ENCODE results near the gene PRAC2.

DNA sequence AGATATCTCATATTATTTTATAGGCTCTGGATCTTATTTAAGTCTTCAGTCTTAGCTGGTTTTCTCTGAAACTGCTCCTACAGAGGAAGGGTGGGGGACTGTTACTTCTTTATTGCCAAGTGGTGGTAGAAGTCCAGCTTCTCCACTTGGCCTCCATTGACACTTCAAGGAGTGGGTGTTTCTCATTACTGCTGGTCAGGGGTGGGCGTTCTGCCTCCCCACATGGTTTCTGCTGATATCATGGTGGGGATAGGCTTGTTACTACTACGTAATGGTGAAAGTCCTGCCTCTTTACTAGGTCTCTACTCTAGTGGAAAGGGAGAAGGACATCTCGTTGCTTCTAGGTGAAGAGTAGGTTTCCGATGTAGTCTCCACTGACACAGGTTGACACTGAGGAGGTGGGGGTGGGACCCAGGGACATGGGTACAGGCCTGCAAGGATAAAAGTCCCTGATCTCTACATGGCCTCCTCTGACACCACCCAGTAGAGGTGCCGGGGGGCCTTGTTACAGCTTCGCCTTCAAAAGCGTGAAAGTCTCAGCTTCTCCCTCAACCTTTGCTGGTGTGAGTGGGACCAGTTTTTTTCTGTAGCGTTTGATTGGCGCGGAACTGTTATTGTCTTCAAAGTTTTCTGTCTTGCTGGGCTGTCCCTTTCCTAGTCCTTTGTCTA is 21.0 kb upstream of the PRAC2 start:
- TF ChIP-seq CTCF (conservative IDR thresholded peaks at IDR 0.05 in 1 of 2, IDR thresholded peaks at IDR 0.05 in 1 of 2; ENCODE audit: low read depth in 1 of 2, low read length in 2 of 2): no peak
- TF ChIP-seq EZH2 (IDR thresholded peaks at IDR 0.05; ENCODE audit: low read length, missing control alignments): no peak

Data from fibroblast of lung (primary cell).